IMR-90 (cell line): Measurements from ENCODE around the gene RABIF.

ENCODE experiments used
- POLR2A ChIP-seq: IDR thresholded peaks from 2 replicates; pipeline ENCODE4 v1.6.1; 2012; ENCODE audit warnings: mild to moderate bottlenecking, low read depth, low read length
- TF ChIP-seq, protein P1 (sequence below): conservative IDR thresholded peaks from 2 replicates; pipeline ENCODE4 v1.5.1; 2012; ENCODE audit warnings: mild to moderate bottlenecking, low read depth, low read length, improper control_type of control experiment

DNA sequence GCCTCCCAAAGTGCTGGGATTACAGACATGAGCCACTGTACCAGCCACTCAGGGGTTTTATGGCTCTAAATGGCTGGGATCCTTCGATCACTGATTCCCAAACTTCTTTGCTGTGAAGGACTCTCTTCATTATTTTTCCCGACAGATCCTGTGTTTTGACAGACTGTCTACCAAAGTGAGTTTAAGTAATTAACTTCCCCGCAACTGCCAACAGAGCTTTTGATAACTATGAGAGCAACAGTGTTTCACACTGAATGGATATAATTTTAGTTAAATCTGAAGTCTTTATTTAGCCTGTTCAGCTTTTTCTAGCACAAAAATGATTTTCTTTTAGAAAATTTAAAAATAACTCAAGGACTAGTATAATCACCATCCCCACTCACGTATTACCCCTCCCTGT, 12.6 kb upstream of the RABIF start:
- TF ChIP-seq, protein P1, sequence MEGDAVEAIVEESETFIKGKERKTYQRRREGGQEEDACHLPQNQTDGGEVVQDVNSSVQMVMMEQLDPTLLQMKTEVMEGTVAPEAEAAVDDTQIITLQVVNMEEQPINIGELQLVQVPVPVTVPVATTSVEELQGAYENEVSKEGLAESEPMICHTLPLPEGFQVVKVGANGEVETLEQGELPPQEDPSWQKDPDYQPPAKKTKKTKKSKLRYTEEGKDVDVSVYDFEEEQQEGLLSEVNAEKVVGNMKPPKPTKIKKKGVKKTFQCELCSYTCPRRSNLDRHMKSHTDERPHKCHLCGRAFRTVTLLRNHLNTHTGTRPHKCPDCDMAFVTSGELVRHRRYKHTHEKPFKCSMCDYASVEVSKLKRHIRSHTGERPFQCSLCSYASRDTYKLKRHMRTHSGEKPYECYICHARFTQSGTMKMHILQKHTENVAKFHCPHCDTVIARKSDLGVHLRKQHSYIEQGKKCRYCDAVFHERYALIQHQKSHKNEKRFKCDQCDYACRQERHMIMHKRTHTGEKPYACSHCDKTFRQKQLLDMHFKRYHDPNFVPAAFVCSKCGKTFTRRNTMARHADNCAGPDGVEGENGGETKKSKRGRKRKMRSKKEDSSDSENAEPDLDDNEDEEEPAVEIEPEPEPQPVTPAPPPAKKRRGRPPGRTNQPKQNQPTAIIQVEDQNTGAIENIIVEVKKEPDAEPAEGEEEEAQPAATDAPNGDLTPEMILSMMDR, result no peak
- no peak for TF ChIP-seq POLR2A
